Astrocyte (in vitro differentiated cells and primary cell): ENCODE measurements around the gene SGPL1. TPM values are rescaled to one million over a fixed set of nuclear protein-coding genes. Genes with fewer than 3 reads are reported as not detected.
"Not testable (repeated sequence)": the region's sequence is repeated elsewhere in the genome, so short reads cannot be mapped to it uniquely, and the experiment has no call there.

ENCODE experiments used
- DNase-seq: peaks from one replicate; pipeline ENCODE4 v3.0.0-alpha.2; 2010; ENCODE audit warnings: low read depth
- FAIRE-seq: peaks from 2 replicates; lab custom pipeline; 2011; peaks lifted over from hg19 to GRCh38; lab: Jason Lieb, UNC
- H2AFZ ChIP-seq: 2 replicates; pipeline ENCODE4 v1.6.0; 2012; ENCODE audit warnings: low read depth, low read length, inconsistent platforms
- H3K27ac ChIP-seq: 2 replicates; pipeline ENCODE4 v1.5.1; 2011; ENCODE audit warnings: low read depth, low read length, inconsistent platforms
- H3K27me3 ChIP-seq: 2 replicates; pipeline ENCODE4 v1.6.0; 2011; ENCODE audit warnings: low read length, inconsistent platforms; ENCODE audit not compliant: insufficient read depth
- H3K36me3 ChIP-seq: 2 replicates; pipeline ENCODE4 v1.5.1; 2011; ENCODE audit warnings: low read length, inconsistent platforms; ENCODE audit not compliant: insufficient read depth
- H3K4me1 ChIP-seq: 2 replicates; pipeline ENCODE4 v1.5.1; 2011; ENCODE audit warnings: low read length, inconsistent platforms; ENCODE audit not compliant: insufficient read depth
- H3K4me2 ChIP-seq: 2 replicates; pipeline ENCODE4 v1.6.0; 2012; ENCODE audit warnings: low read length, inconsistent platforms
- H3K4me3 ChIP-seq: 2 replicates; pipeline ENCODE4 v1.5.1; 2011; ENCODE audit warnings: low read depth, mild to moderate bottlenecking, low read length, inconsistent platforms; ENCODE audit not compliant: insufficient read depth
- H3K79me2 ChIP-seq: 2 replicates; pipeline ENCODE4 v1.6.0; 2012; ENCODE audit warnings: mild to moderate bottlenecking, low read length, inconsistent platforms; ENCODE audit not compliant: insufficient read depth
- H3K9ac ChIP-seq: 2 replicates; pipeline ENCODE4 v1.6.0; 2012; ENCODE audit warnings: mild to moderate bottlenecking, low read length, inconsistent platforms
- H3K9me3 ChIP-seq: 2 replicates; pipeline ENCODE4 v1.5.1; 2012; ENCODE audit warnings: low read depth, mild to moderate bottlenecking, low read length, inconsistent platforms; ENCODE audit not compliant: insufficient read depth
- H4K20me1 ChIP-seq: 2 replicates; pipeline ENCODE4 v1.6.0; 2012; ENCODE audit warnings: low read length, inconsistent platforms; ENCODE audit not compliant: insufficient read depth
- H3K27ac Mint-ChIP-seq: one replicate; pipeline ENCODE4 v1.8.0; 2021; ENCODE audit warnings: mild to moderate bottlenecking, mixed read lengths; ENCODE audit not compliant: unreplicated experiment
- H3K27me3 Mint-ChIP-seq: one replicate; pipeline ENCODE4 v1.8.0; 2021; ENCODE audit warnings: low read depth, mixed read lengths; ENCODE audit not compliant: unreplicated experiment
- H3K36me3 Mint-ChIP-seq: one replicate; pipeline ENCODE4 v1.8.0; 2021; ENCODE audit warnings: low read depth, mixed read lengths; ENCODE audit not compliant: unreplicated experiment
- H3K4me1 Mint-ChIP-seq: one replicate; pipeline ENCODE4 v1.8.0; 2021; ENCODE audit warnings: low read depth, mixed read lengths; ENCODE audit not compliant: unreplicated experiment
- H3K4me3 Mint-ChIP-seq: one replicate; pipeline ENCODE4 v1.8.0; 2021; ENCODE audit warnings: mild to moderate bottlenecking, moderate library complexity, mixed read lengths; ENCODE audit not compliant: unreplicated experiment
- H3K9me3 Mint-ChIP-seq: one replicate; pipeline ENCODE4 v1.8.0; 2021; ENCODE audit warnings: mild to moderate bottlenecking, mixed read lengths; ENCODE audit not compliant: unreplicated experiment
- EZH2 ChIP-seq: IDR thresholded peaks from 2 replicates; pipeline ENCODE4 v1.6.1; 2012; ENCODE audit warnings: mild to moderate bottlenecking, low read length, inconsistent platforms; ENCODE audit not compliant: insufficient read depth
- total RNA-seq: library from RNA; stranded (reverse); gene quantifications from 2 replicates; pipeline ENCODE4 v1.2.1, GENCODE V29; 2021
- TF ChIP-seq, protein P1 (sequence below): IDR thresholded peaks from 2 replicates; pipeline ENCODE4 v1.5.1; 2011; ENCODE audit warnings: low read depth, mild to moderate bottlenecking, inconsistent platforms, low read length, moderate library complexity; ENCODE audit not compliant: insufficient read depth

Gene SGPL1
- total RNA-seq, 1 donor from 2014 or later: 101 TPM

DNA sequence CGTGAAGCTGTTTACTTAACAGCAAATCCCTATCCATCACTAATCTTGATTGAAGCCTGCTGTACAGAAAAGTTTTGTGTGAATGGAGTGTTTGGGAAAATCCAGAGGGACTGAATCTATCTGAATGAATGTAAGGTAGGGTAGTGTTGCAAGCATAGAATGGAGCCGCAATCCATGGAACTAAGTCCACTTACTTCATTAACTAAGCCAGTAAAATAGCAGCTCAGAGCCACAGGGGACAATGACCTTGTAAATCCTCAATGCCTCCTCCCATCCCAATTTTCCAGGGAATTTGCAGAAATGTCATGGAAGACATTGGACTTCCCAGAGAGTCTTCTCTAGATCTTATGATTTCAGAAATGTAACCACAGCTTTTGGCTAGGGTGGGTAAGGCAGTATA is 45.7 kb upstream of the SGPL1 start:
- no peaks in the 10 kb centered on the region for H3K4me1 Mint-ChIP-seq
- Histone ChIP-seq H3K9ac (no peak overlapping the region), H3K4me1 (no peaks in the 10 kb centered on the region), H2AFZ (no peak overlapping the region), H3K9me3 (peaks cover 3% of the 10 kb centered on the region), H4K20me1 (no peaks in the 10 kb centered on the region), H3K79me2 (no peaks in the 10 kb centered on the region), H3K27ac (no peak overlapping the region), H3K36me3 (no peaks in the 10 kb centered on the region), H3K4me3 (no peak overlapping the region), H3K27me3 (peaks cover 3% of the 10 kb centered on the region), H3K4me2 (no peak overlapping the region)
- DNase-seq: no peak
- peaks cover 17% of the 10 kb centered on the region for H3K27me3 Mint-ChIP-seq
- no peak for TF ChIP-seq EZH2
- no peak overlapping the region for H3K27ac Mint-ChIP-seq
- peaks cover 6% of the 10 kb centered on the region for H3K36me3 Mint-ChIP-seq
- no peak overlapping the region for H3K4me3 Mint-ChIP-seq
- peaks cover 16% of the 10 kb centered on the region for H3K9me3 Mint-ChIP-seq
- FAIRE-seq: no peak

DNA sequence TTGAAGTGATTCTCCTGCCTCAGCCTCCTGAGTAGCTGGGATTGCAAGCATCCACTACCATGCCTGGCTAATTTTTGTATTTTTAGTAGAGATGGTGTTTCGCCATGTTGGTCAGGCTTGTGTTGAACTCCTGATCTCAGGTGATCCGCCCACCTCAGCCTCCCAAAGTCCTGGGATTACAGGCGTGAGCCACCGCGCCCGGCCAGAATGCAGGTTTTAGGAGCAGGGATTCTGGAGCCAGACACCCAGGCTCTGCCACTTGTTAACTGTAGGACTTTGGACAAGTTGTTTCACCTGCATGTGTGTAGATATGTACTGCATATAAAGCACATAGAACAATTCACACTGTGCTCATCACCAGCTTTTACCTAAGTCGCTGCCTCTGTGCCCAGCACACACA is 45.2 kb upstream of the SGPL1 start:
- H3K4me1 ChIP-seq, FAIRE-seq, H3K4me3 Mint-ChIP-seq, H3K4me3 ChIP-seq, H4K20me1 ChIP-seq, H3K36me3 Mint-ChIP-seq, H3K36me3 ChIP-seq, DNase-seq, H3K27me3 ChIP-seq, H3K27ac Mint-ChIP-seq, H3K27ac ChIP-seq, H3K9ac ChIP-seq, H3K4me2 ChIP-seq, H2AFZ ChIP-seq, H3K4me1 Mint-ChIP-seq, H3K9me3 ChIP-seq, H3K79me2 ChIP-seq: not testable (repeated sequence)
- peaks cover 14% of the 10 kb centered on the region for H3K9me3 Mint-ChIP-seq
- peaks cover 19% of the 10 kb centered on the region for H3K27me3 Mint-ChIP-seq

DNA sequence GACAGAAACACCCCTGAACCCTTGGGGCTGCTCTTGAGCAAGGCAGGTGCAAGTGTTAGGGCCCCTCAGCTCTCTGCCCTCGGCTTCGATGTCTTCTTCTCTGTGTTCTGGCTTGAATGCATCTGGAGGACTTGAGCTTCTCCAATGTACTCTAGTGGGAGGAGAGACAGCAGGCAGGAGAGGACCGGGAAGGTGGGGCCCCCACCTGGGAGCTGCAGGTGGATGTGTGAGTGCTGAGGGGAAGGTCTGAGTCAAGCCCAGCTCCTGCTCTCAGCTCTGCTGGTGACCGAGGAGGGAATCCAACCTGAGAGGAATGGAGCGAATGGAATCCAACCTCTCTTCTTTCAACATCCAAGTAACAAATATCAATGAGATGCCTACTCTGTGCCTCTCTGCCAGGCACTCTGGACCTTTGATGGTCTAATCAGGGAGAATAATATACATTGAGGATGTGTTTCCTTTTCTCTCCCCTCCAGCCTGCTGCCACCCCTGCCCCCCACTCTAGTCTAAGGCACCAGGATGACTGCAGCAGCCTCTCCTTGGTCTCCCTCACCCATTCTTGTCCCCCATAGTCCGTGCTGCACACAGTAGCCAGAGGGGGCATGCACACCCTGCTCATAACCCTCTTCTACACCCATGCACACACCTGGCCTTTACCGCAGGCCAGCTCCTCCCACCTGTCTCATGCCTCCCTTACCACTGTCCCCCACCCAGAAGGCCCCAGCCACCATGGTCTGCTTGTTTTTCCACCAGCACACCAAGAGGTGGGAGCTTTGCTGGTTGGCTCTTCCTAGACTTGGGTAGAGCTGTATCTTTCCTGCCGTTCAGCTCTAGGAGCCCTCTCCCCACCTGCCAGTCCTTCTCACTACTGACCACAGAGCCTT is 44.2 kb upstream of the SGPL1 start:
- Histone ChIP-seq H4K20me1 (no peaks in the 10 kb centered on the region), H3K4me1 (no peaks in the 10 kb centered on the region), H3K27me3 (peaks cover 3% of the 10 kb centered on the region), H3K27ac (no peak overlapping the region), H3K4me3 (no peak overlapping the region), H3K4me2 (no peak overlapping the region), H3K36me3 (no peaks in the 10 kb centered on the region), H3K9me3 (no peaks in the 10 kb centered on the region), H3K9ac (no peak overlapping the region), H3K79me2 (no peaks in the 10 kb centered on the region), H2AFZ (no peak overlapping the region)
- Mint-ChIP-seq H3K9me3 (peaks cover 5% of the 10 kb centered on the region), H3K27me3 (peaks cover 18% of the 10 kb centered on the region), H3K36me3 (no peaks in the 10 kb centered on the region), H3K4me1 (no peaks in the 10 kb centered on the region), H3K4me3 (no peak overlapping the region), H3K27ac (no peak overlapping the region)
- FAIRE-seq: no peak
- DNase-seq: no peak
- TF ChIP-seq, protein P1, sequence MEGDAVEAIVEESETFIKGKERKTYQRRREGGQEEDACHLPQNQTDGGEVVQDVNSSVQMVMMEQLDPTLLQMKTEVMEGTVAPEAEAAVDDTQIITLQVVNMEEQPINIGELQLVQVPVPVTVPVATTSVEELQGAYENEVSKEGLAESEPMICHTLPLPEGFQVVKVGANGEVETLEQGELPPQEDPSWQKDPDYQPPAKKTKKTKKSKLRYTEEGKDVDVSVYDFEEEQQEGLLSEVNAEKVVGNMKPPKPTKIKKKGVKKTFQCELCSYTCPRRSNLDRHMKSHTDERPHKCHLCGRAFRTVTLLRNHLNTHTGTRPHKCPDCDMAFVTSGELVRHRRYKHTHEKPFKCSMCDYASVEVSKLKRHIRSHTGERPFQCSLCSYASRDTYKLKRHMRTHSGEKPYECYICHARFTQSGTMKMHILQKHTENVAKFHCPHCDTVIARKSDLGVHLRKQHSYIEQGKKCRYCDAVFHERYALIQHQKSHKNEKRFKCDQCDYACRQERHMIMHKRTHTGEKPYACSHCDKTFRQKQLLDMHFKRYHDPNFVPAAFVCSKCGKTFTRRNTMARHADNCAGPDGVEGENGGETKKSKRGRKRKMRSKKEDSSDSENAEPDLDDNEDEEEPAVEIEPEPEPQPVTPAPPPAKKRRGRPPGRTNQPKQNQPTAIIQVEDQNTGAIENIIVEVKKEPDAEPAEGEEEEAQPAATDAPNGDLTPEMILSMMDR: no peak
- no peak for TF ChIP-seq EZH2
